ENCODE measurements around the gene ADCY9. TPM values are rescaled to one million over a fixed set of nuclear protein-coding genes. Genes with fewer than 3 reads are reported as not detected.

The ADCY9 gene
- total RNA-seq, 1 donor from 2014 or later = 13.1 TPM

DNA sequence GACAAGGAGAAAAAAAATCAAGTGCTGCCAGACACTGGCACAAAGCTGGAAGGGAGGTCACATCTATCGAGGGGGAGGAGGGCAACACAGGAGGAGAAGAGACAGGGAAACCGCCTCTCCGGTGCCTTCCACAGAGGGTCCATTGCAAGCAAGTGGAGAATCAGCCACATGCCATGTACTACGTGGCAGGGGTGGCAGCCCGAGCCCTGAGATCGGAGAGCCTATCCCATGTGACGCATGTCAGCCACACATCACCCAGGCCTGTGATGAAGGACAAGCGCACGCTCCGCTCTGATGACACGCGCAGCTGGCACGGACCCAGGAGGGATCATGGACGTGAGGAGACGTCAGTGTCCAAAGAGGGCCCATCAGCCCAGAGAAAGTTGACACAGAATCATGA is 30.1 kb downstream of the ADCY9 start:
- Mint-ChIP-seq H3K9me3 (peaks cover 5% of the 10 kb centered on the region), H3K27me3 (ENCODE audit: low read depth) (no peaks in the 10 kb centered on the region), H3K36me3 (peaks cover 2% of the 10 kb centered on the region), H3K4me3 (no peak overlapping the region), H3K4me1 (peaks cover 16% of the 10 kb centered on the region), H3K27ac (no peak overlapping the region)
- TF ChIP-seq, protein P1, sequence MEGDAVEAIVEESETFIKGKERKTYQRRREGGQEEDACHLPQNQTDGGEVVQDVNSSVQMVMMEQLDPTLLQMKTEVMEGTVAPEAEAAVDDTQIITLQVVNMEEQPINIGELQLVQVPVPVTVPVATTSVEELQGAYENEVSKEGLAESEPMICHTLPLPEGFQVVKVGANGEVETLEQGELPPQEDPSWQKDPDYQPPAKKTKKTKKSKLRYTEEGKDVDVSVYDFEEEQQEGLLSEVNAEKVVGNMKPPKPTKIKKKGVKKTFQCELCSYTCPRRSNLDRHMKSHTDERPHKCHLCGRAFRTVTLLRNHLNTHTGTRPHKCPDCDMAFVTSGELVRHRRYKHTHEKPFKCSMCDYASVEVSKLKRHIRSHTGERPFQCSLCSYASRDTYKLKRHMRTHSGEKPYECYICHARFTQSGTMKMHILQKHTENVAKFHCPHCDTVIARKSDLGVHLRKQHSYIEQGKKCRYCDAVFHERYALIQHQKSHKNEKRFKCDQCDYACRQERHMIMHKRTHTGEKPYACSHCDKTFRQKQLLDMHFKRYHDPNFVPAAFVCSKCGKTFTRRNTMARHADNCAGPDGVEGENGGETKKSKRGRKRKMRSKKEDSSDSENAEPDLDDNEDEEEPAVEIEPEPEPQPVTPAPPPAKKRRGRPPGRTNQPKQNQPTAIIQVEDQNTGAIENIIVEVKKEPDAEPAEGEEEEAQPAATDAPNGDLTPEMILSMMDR (IDR thresholded peaks at IDR 0.05; ENCODE audit: unreplicated experiment) = no peak
- peak in 1 of 2 experiments; percentile 36 for DNase-seq (ENCODE audit: low spot score in 2 of 2, unreplicated experiment in 2 of 2)

DNA sequence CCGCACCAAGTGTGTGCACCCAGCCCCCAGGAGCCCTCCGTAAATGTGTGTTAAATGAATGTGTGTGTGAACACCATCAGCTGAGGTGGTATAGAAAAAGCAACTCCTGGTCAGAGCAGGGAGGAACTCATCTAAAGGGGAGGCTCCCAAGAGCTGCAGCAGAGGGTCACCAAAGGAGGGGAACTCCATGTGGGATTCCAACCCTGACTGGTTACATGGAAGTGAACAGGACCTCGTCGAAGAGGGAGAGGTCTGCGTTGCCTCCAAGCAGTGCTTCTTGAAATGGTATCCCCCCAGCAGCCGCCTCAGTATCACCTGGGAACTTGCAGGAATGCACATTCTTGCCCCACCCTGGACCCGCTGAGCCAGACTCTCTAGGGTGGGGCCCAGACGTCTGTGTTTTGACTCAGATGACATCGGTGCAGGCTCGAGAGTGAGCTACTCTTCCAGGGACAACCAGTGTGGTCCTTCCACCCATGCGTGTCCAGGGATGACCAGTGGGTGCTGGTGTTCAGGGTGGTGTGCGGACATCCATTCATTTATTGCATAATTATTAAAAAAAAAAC is 30.8 kb downstream of the ADCY9 start:
- TF ChIP-seq, protein P1 (IDR thresholded peaks at IDR 0.05; ENCODE audit: unreplicated experiment) = no peak
- peak in 1 of 2 experiments; percentile 38 for DNase-seq (ENCODE audit: low spot score in 2 of 2, unreplicated experiment in 2 of 2)
- Mint-ChIP-seq H3K4me3 (no peak overlapping the region), H3K36me3 (peaks cover 2% of the 10 kb centered on the region), H3K27ac (peak overlapping the region; percentile 61), H3K27me3 (ENCODE audit: low read depth) (no peaks in the 10 kb centered on the region), H3K4me1 (peaks cover 20% of the 10 kb centered on the region), H3K9me3 (peaks cover 5% of the 10 kb centered on the region)

DNA sequence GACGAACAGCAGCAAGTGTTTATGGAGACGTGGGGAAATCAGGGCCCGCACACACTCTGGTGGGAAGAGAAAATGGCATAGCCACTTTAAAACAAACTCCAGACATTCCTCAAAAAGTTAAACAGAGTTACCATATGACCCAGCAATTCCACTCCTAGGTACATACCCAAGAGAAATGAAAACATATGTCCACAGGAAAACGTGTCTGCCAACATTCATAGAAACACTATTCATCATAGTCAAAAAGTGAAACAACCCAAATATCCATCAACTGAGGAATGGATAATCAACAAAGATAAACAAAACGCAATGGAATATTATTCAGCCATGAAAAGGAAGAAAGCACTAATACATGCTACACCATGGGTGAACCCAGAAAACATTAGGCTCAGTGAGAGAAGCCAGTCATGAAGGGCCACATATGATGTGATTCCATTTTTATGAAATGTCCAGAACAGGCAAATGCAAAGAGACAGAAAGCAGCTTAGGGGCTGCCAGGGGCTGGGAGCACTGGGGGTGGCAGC is 32.8 kb downstream of the ADCY9 start:
- Mint-ChIP-seq H3K27ac (no peak overlapping the region), H3K36me3 (peaks cover 2% of the 10 kb centered on the region), H3K27me3 (ENCODE audit: low read depth) (no peaks in the 10 kb centered on the region), H3K9me3 (peaks cover 5% of the 10 kb centered on the region), H3K4me1 (peaks cover 20% of the 10 kb centered on the region), H3K4me3 (no peak overlapping the region)
- DNase-seq (ENCODE audit: low spot score in 2 of 2, unreplicated experiment in 2 of 2) = no peak
- TF ChIP-seq, protein P1 (IDR thresholded peaks at IDR 0.05; ENCODE audit: unreplicated experiment) = no peak

DNA sequence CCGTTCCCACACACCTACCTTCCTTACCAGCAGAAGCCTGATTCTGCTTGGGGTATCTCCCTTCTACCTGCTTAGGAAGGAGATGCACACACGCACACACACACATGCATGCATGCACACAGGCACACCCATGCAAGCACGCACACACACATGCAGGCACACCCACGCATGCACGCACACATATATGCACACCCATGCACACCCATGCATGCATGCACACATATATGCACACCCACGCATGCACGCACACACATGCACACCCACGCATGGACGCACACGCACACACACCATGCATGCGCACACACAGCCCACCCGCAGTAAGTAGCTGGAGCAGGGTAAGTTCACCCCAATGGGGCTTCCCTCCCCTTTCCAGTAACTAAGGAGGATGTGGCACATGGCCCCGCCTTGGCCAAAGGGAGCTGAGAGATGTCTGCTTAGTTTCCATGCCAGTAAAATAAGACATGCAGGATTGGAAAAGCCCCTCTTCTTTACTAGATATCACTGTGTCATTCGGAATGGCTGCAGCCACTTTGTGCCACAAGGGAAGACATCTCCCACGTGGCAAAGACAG is 33.7 kb downstream of the ADCY9 start:
- Mint-ChIP-seq H3K4me1 (peaks cover 20% of the 10 kb centered on the region), H3K27me3 (ENCODE audit: low read depth) (no peaks in the 10 kb centered on the region), H3K4me3 (no peak overlapping the region), H3K27ac (no peak overlapping the region), H3K9me3 (peaks cover 9% of the 10 kb centered on the region), H3K36me3 (peaks cover 4% of the 10 kb centered on the region)
- TF ChIP-seq, protein P1 (IDR thresholded peaks at IDR 0.05; ENCODE audit: unreplicated experiment) = no peak
- peak in 1 of 2 experiments; percentile 19 for DNase-seq (ENCODE audit: low spot score in 2 of 2, unreplicated experiment in 2 of 2)

DNA sequence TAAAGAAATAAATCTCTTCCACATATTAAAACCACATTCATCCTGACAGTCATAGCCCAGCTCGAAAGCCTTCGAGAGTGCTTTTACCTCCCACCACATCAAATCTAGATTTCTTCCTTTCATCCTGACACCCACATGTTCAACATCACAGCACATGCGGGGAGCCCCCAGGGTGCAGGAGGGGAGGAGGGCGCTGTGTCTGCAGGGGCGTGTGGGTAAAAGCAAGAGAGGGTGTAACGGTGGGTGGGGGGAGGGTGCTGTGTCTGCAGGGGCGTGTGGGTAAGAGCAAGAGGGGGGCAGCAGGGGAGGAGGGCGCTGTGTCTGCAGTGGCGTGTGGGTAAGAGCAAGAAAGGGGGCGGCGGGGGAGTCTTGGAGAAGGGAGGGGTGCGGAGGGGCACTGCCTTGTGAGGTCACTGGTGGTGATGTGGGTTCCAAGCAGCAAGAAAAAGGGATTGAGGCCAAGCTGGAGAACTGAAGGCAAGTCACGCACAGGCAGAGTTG is 34.7 kb downstream of the ADCY9 start:
- no peaks in the 10 kb centered on the region for H3K27me3 Mint-ChIP-seq (ENCODE audit: low read depth)
- H3K27ac Mint-ChIP-seq = no peak overlapping the region
- TF ChIP-seq, protein P1 (IDR thresholded peaks at IDR 0.05; ENCODE audit: unreplicated experiment) = no peak
- H3K4me1 Mint-ChIP-seq = peaks cover 19% of the 10 kb centered on the region
- H3K36me3 Mint-ChIP-seq = peaks cover 4% of the 10 kb centered on the region
- peaks cover 9% of the 10 kb centered on the region for H3K9me3 Mint-ChIP-seq
- no peak overlapping the region for H3K4me3 Mint-ChIP-seq
- no peak for DNase-seq (ENCODE audit: low spot score in 2 of 2, unreplicated experiment in 2 of 2)
